Keratinocyte (primary cell): ENCODE results near the gene BRSK1. TPM values are rescaled to one million over a fixed set of nuclear protein-coding genes. Genes with fewer than 3 reads are reported as not detected.

Experiments
- DNase-seq: peaks from one replicate; pipeline ENCODE4 v3.0.0-alpha.2; 2011; ENCODE audit warnings: low read depth, missing footprints, low spot score
- FAIRE-seq: peaks from 2 replicates; lab custom pipeline; 2011; peaks lifted over from hg19 to GRCh38; lab: Jason Lieb, UNC
- H2AFZ ChIP-seq: 2 replicates; pipeline ENCODE4 v1.6.0; 2012; ENCODE audit warnings: low read length, control low read depth, inconsistent platforms; ENCODE audit not compliant: control insufficient read depth
- H3K27ac ChIP-seq: 2 replicates; pipeline ENCODE4 v1.5.1; 2011; ENCODE audit warnings: low read length; ENCODE audit not compliant: control insufficient read depth, insufficient read depth
- H3K27me3 ChIP-seq: 3 replicates; pipeline ENCODE4 v1.6.0; 2011; ENCODE audit warnings: low read length; ENCODE audit not compliant: control insufficient read depth, insufficient read depth; ENCODE audit errors: extremely low read depth
- H3K36me3 ChIP-seq, 2 experiments: 2 replicates in 1 of 2; 3 replicates in 1 of 2; pipeline ENCODE4 v1.5.1; 2011; ENCODE audit warnings: low read length in 2 of 2, mild to moderate bottlenecking in 1 of 2; ENCODE audit not compliant: control insufficient read depth in 2 of 2, insufficient read depth in 2 of 2; ENCODE audit errors: extremely low read depth in 1 of 2
- H3K4me1 ChIP-seq: 3 replicates; pipeline ENCODE4 v1.5.1; 2011; ENCODE audit warnings: low read length; ENCODE audit not compliant: control insufficient read depth, insufficient read depth; ENCODE audit errors: extremely low read depth
- H3K4me2 ChIP-seq: 3 replicates; pipeline ENCODE4 v1.6.0; 2011; ENCODE audit warnings: low read depth, low read length; ENCODE audit not compliant: control insufficient read depth, insufficient read depth; ENCODE audit errors: extremely low read depth
- H3K4me3 ChIP-seq, 3 experiments: fragments of 200-600 bp in 1 of 3; sonication (generic) in 1 of 3; 2 replicates in 2 of 3; 3 replicates in 1 of 3; pipeline ENCODE4 v1.5.1; 2011 to 2016; ENCODE audit warnings: low read length in 3 of 3, mild to moderate bottlenecking in 3 of 3, control low read depth in 2 of 3, inconsistent platforms in 1 of 3, low read depth in 1 of 3, mixed read lengths in 1 of 3, mixed run types in 1 of 3, moderate library complexity in 1 of 3; ENCODE audit not compliant: control insufficient read depth in 2 of 3, insufficient read depth in 2 of 3; ENCODE audit errors: extremely low read depth in 1 of 3
- H3K79me2 ChIP-seq: 2 replicates; pipeline ENCODE4 v1.6.0; 2012; ENCODE audit warnings: low read length; ENCODE audit not compliant: control insufficient read depth, insufficient read depth
- H3K9ac ChIP-seq: 3 replicates; pipeline ENCODE4 v1.6.0; 2011; ENCODE audit warnings: low read length; ENCODE audit not compliant: control insufficient read depth, insufficient read depth; ENCODE audit errors: extremely low read depth
- H3K9me1 ChIP-seq: 3 replicates; pipeline ENCODE4 v1.6.0; 2011; ENCODE audit warnings: low read length; ENCODE audit not compliant: control insufficient read depth, insufficient read depth; ENCODE audit errors: extremely low read depth
- H3K9me3 ChIP-seq: 2 replicates; pipeline ENCODE4 v1.5.1; 2012; ENCODE audit warnings: low read depth, low read length; ENCODE audit not compliant: control insufficient read depth
- H4K20me1 ChIP-seq: 3 replicates; pipeline ENCODE4 v1.6.0; 2011; ENCODE audit warnings: low read length; ENCODE audit not compliant: control insufficient read depth, insufficient read depth; ENCODE audit errors: extremely low read depth
- EZH2 ChIP-seq: IDR thresholded peaks from one replicate; pipeline ENCODE4 v1.6.1; 2012; ENCODE audit warnings: inconsistent platforms, mild to moderate bottlenecking, low read length, moderate library complexity
- dilution Hi-C: fragments of 300-500 bp; cut with MboI; formaldehyde crosslinking; loops from one replicate; pipeline ENCODE4 v1.7.0; 2020; ENCODE audit warnings: low sequenced_read_pairs; ENCODE audit not compliant: extremely low pct_ligation_motif_present
- polyA plus RNA-seq, 5 experiments: library from polyadenylated mRNA; depleted of rRNA in 3 of 5; stranded (reverse) in 3 of 5; stranded (forward) in 1 of 5; unstranded in 1 of 5; fragments of >200 nt; gene quantifications; 1 replicate in 1 of 5; 2 replicates in 3 of 5; 3 replicates in 1 of 5; pipeline versions ENCODE4 v1.2.1 to v1.2.3, GENCODE V29; 2011 to 2012; ENCODE audit warnings: missing spikeins in 2 of 5, low read depth in 1 of 5, low replicate concordance in 1 of 5
- TF ChIP-seq, protein P1 (sequence below), 3 experiments: IDR thresholded peaks in 1 of 3; conservative IDR thresholded peaks in 1 of 3; optimal IDR thresholded peaks in 1 of 3; 2 replicates in 2 of 3; 3 replicates in 1 of 3; pipeline versions ENCODE3 to v1.5.1; 2011; ENCODE audit warnings: low read length in 3 of 3, mild to moderate bottlenecking in 3 of 3, moderate library complexity in 2 of 3, control low read depth in 1 of 3, inconsistent platforms in 1 of 3; ENCODE audit not compliant: insufficient read depth in 2 of 3; ENCODE audit errors: extremely low read depth in 1 of 3

BRSK1 gene
- polyA plus RNA-seq, 1 donor (not counting 4 experiments of a cell fraction or from before 2014, with no cell fraction given): 0.46 TPM

- H3K9ac ChIP-seq: no peak overlapping the region
- H3K4me2 ChIP-seq: no peak overlapping the region
- no peaks in the 10 kb centered on the region for H4K20me1 ChIP-seq
- no peak overlapping the region for H3K4me3 ChIP-seq
- TF ChIP-seq, protein P1, sequence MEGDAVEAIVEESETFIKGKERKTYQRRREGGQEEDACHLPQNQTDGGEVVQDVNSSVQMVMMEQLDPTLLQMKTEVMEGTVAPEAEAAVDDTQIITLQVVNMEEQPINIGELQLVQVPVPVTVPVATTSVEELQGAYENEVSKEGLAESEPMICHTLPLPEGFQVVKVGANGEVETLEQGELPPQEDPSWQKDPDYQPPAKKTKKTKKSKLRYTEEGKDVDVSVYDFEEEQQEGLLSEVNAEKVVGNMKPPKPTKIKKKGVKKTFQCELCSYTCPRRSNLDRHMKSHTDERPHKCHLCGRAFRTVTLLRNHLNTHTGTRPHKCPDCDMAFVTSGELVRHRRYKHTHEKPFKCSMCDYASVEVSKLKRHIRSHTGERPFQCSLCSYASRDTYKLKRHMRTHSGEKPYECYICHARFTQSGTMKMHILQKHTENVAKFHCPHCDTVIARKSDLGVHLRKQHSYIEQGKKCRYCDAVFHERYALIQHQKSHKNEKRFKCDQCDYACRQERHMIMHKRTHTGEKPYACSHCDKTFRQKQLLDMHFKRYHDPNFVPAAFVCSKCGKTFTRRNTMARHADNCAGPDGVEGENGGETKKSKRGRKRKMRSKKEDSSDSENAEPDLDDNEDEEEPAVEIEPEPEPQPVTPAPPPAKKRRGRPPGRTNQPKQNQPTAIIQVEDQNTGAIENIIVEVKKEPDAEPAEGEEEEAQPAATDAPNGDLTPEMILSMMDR (optimal IDR thresholded peaks at IDR 0.05 in 1 of 3, IDR thresholded peaks at IDR 0.05 in 1 of 3, conservative IDR thresholded peaks at IDR 0.05 in 1 of 3; ENCODE audit: extremely low read depth in 1 of 3, insufficient read depth in 2 of 3, low read length in 3 of 3): no peak
- TF ChIP-seq EZH2: no peak
- H3K27me3 ChIP-seq: no peaks in the 10 kb centered on the region
- no peak overlapping the region for H2AFZ ChIP-seq
- no peak overlapping the region for H3K27ac ChIP-seq
- peaks cover 1% of the 10 kb centered on the region for H3K79me2 ChIP-seq
- DNase-seq (no peak), FAIRE-seq (no peak)
- no peaks in the 10 kb centered on the region for H3K36me3 ChIP-seq
- no peaks in the 10 kb centered on the region for H3K9me1 ChIP-seq
- H3K9me3 ChIP-seq: no peaks in the 10 kb centered on the region
- H3K4me1 ChIP-seq: peaks cover 10% of the 10 kb centered on the region
- dilution Hi-C loops: no loop called here
These were observed 735 bp downstream of the BRSK1 start for GRCh38 chr19:55284405-55285058.

DNA sequence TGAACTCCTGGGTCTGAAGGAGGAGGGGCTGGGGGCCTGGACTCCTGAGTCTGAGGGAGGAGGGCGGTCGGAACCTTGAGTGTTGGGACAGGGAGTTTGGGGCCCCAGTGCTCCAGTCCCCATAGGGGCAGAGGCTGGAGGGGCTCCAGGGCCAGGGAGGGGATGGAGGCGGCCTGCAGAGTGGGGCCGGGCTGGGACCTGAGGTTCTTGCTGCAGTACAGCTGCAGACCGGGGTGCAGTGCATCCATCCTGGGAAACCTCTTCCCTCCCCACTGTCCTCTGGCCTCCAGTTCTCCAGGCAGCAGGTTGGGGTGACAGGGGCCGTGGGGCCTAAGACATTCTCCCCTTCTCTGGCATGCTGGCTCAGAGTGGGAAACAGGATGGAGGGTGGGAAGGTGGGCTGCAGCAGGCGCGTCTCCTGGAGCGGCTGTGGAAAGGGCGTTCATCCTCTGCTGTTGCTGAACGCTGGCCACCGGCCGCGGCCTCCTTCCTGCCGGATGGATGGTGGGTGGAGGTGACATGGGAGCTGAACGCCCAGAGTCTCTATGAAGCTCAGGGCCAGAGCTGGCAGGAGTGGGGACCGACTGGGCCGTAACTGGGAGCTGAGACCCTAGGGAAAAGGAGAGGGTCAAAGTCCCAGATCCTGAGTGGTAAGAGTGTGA is 1.6 kb downstream of the BRSK1 start:
- Histone ChIP-seq H3K27me3 (no peaks in the 10 kb centered on the region), H3K79me2 (no peaks in the 10 kb centered on the region), H3K9me3 (no peaks in the 10 kb centered on the region), H2AFZ (no peak overlapping the region), H3K4me1 (peaks cover 9% of the 10 kb centered on the region), H3K27ac (no peak overlapping the region), H3K9ac (no peak overlapping the region), H3K36me3 (no peaks in the 10 kb centered on the region), H3K4me3 (no peak overlapping the region), H3K9me1 (no peaks in the 10 kb centered on the region), H4K20me1 (no peaks in the 10 kb centered on the region), H3K4me2 (no peak overlapping the region)
- FAIRE-seq (no peak), DNase-seq (no peak)
- no peak for TF ChIP-seq EZH2
- TF ChIP-seq, protein P1 (optimal IDR thresholded peaks at IDR 0.05 in 1 of 3, IDR thresholded peaks at IDR 0.05 in 1 of 3, conservative IDR thresholded peaks at IDR 0.05 in 1 of 3; ENCODE audit: extremely low read depth in 1 of 3, insufficient read depth in 2 of 3, low read length in 3 of 3): no peak
- dilution Hi-C loops: no loop called here
